ENCODE results near the gene HSPA4L.

GRCh38 chr4:127880763-127881562, 98.8 kb downstream of the HSPA4L start, which contains the start of gene PLK4:
- TF ChIP-seq POLR2A (IDR thresholded peaks at IDR 0.05) (no peak), EP300 (IDR thresholded peaks at IDR 0.05; ENCODE audit: low read depth) (no peak)
